Right ventricle myocardium inferior (tissue), 1 donor: ENCODE measurements around the gene GPHN. TPM values are rescaled to one million over a fixed set of nuclear protein-coding genes. Genes with fewer than 3 reads are reported as not detected.

Source experiments
- ATAC-seq: fragments of 200-7000 bp; cut with Tn5 transposase; one replicate; pipeline ENCODE4 v1.9.1; 2020; ENCODE audit warnings: mild to moderate bottlenecking, moderate library complexity
- DNase-seq: peaks from one replicate; pipeline ENCODE4 v3.0.0; 2021; ENCODE audit errors: missing footprints
- intact Hi-C: fragments of 100-400 bp; cut with DNase I; formaldehyde crosslinking; loops from one replicate; pipeline ENCODE4 v1.11.0; 2022
- long read RNA-seq: library from polyadenylated mRNA; unstranded; transcript quantifications from one replicate; pipeline ENCODE4 v2.0.0, GENCODE V29; 2021
- total RNA-seq: library from RNA; stranded (reverse); fragmentation: NEBNext Ultra II Directional; extraction: Animal tissue kit (Norgen Biotek cat#: 25700); gene quantifications from one replicate; pipeline ENCODE4 v1.2.1, GENCODE V29; 2021
- donor health status: DM: no; HTN: yes; CAD: no; lungs with severe emphysema.

The GPHN gene
- 23.5 TPM for total RNA-seq
- long read RNA-seq, full-length matches to known transcripts: 9 of 10 reads
- long read RNA-seq, partial matches to known transcripts: 0 of 10 reads
- long read RNA-seq, other reads (novel, unspliced or antisense): 1 of 10 reads

DNA sequence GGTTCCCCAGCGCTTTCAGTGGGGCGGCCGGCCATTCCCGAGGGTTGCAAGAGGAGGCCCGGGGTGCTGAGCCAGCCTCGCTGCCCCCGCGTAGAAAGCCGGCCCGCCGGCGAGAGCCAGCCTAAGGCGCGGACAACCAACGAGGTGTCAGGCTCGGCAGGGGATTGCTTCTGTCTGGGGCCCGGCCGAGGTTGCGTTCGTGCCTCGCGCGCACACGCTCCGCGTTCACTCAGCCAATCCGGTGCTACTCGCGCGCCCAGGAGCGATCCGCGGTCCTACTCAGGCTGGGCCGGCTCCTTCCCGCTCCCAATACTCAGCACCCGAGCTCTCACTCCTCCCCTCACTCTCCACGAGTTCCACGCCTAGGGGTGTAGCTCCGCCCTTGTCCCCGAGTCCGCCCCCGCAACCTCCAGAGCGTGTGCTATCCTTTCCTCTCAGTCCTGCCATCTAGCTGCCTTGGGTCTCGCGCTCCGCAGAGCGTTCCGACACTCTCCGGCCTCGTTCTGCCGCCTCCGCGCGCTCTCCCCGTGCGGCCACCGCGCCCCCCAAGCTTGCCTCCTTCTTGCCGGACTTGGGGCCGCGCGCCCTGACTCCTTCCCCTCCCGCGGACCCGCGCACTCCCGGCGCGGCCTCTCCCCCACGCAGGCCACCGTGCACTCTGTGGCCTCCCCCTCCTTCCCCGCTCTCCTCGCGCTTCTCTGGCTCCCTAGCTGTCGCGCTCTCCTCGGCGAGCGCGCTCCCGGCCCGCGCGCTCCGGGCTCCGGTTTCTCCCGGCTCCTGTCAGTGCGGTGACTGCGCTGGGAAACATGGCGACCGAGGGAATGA, at the start of gene GPHN:
Gene GPHN, plus strand, starts transcription at position 426 of the 825 bp plus-strand sequence.
- DNase-seq (peak; percentile 96), ATAC-seq (peak; percentile 99)
- intact Hi-C loops: loop anchor here (5.0 to 10.0 kb wide), 2 partner anchors 144 to 737 kb away; partner anchors contain the start of gene PALS1

DNA sequence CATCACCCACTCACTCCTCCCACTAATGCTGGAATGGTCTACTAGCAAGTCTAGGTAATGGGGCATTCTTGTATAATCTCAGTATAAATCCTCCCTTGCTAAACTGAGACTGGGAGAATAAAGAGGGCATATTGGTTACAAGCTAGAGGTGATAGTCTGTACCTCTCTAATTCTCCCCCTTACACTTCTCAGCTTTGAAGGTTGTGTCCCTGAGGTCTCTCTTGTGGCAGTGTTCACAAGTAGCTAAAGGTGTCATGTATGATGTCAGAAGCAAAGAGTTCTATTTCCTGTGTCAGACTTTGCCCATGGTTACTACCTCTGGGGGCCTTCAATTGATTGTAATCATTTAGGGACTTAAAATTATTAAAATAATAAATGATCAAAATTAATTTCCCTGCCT, 48.3 kb upstream of the GPHN start:
- ATAC-seq (no peak), DNase-seq (no peak)
- intact Hi-C loops: no loop called here

- intact Hi-C loops: no loop called here
- ATAC-seq: no peak
- DNase-seq: no peak
Observed at GRCh38 chr14:66464261-66464660, 43.7 kb upstream of the GPHN start.

- no peak for ATAC-seq
- DNase-seq: no peak
- intact Hi-C loops: no loop called here
Observed at GRCh38 chr14:66468778-66469367, 39.1 kb upstream of the GPHN start.

DNA sequence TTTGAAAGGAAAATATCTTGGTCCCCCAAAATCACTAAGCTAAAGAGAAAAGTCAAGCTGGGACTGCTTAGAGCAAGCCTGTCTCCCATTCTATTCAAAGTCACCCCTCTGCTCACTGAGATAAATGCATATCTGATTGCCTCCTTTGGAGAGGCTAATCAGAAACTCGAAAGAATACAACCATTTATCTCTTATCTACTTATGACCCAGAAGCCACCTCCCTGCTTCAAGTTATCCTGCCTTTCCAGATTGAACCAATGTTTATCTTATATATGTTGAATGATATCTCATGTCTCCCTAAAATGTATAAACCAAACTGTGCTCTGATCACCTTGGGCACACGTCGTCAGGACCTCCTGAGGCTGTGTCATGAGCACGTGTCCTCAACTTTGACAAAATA, 36.4 kb upstream of the GPHN start:
- DNase-seq: no peak
- intact Hi-C loops: no loop called here
- no peak for ATAC-seq

GRCh38 chr14:66472251-66472650, 35.7 kb upstream of the GPHN start:
- no peak for DNase-seq
- intact Hi-C loops: no loop called here
- no peak for ATAC-seq

- intact Hi-C loops: no loop called here
- DNase-seq: no peak
- ATAC-seq: no peak
Observed at GRCh38 chr14:66473223-66473622, 34.7 kb upstream of the GPHN start.

DNA sequence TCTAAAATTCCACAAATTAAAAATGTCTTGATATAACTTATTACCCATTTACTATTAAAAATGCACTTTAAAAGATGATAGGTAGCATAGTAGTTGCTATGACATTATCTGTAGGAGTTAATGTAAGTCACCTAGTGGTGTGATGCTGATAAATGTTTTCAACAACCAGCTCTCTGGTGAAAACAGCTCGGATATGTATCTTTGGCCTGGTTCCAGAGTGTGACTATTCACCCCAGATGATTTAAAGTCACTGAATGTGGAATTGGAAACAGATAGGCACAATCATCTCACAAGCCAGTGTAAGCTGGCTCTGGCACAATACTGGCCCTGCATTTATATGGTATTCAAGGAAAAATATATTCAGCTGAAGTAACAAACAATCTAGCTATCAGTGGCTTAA, 31.0 kb upstream of the GPHN start:
- intact Hi-C loops: no loop called here
- ATAC-seq (no peak), DNase-seq (no peak)

DNA sequence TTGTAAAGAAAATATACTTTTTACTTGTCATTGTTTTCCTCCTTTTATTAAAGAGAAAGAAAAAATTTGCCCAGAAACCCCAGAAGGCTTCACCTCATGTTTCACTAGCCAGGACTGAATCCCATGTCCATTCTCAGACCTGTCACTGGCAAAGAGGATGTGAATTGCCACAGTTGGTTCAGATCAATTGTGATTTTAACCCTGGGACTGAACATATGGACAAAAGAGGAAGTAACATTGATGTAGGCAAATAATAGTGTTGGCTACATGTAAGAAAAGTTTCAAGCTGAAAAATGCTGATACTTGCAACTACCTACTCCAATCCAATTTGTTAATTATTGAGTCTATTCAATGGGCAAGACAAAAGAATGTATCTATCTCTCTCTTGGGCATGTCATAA, 30.4 kb upstream of the GPHN start:
- DNase-seq (no peak), ATAC-seq (no peak)

DNA sequence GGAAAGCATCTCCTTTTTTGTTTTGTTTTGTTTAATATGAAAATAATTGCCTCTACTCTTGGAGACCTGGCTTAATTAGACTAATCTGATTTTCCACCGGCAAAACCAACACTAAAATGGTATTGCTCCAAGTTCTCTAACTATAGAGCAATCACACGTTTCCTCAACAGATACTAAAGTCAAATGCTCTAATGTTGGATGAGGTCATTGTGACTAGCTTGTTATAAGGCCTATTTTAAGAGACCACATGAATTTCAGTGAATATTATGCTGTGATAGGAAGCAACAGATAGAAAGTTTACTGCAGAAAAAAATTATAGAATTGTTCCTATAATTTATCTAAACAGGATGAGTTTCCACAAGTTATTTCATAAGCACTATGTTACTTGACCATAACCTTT, 25.1 kb upstream of the GPHN start:
- DNase-seq (no peak), ATAC-seq (no peak)
- intact Hi-C loops: loop anchor here (5.0 kb wide), 1 partner anchor 56 kb away; no protein-coding TSS in a partner anchor

More for the DNA sequence above, 30.4 kb upstream of the GPHN start:
- intact Hi-C loops: no loop called here

- ATAC-seq (peak; percentile 87), DNase-seq (no peak)
- intact Hi-C loops: loop anchor here (5.0 kb wide), 1 partner anchor 56 kb away; no protein-coding TSS in a partner anchor
Observed at GRCh38 chr14:66483322-66483721, 24.6 kb upstream of the GPHN start.

DNA sequence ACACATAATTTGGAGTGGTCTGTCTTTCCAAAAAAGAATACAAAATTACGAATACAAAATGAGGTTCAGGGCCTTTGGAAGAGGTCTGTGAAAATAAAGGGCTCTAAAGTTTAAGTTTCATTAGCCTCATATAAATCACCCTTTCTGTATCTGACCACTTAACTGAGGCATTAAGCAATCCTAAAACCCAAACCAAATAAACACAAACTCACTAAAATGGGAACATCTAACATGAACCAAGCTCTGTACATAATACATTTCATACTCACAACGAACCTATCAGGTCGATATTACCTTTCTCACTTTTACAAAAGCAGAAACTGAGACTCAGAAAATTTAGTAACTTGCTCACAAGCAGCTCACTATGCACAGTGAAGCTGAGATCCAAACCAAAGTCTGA, 22.9 kb upstream of the GPHN start:
- no peak for DNase-seq
- ATAC-seq: no peak
- intact Hi-C loops: no loop called here

DNA sequence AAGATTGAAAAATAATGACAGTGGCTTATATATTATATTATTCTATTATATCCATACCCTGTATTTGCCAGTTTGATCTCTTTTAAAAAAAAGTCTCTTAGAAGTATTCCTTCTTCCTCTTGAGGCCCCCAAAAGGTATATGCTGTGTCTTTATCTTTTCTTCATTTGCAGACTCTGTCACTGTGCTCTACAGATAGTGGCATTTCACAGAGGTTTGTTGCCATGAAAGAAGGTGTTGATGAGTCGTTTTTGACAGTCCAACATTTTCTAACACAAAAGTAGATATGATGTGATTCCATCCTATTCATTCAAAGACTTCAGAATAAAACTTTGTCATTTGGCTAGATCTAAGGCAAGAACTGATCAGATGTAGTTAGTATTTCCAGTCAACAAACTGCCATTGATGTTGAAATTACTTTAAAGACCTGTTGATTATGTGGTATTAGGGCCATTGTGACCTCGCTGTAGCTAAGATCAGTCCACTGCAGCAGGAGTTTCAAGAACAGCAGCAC, 22.0 kb upstream of the GPHN start, which contains the start of gene CCDC196:
Gene CCDC196, plus strand, starts transcription at position 462 of the 512 bp plus-strand sequence. CDS start 132 bp downstream, outside the sequence.
- intact Hi-C loops: no loop called here

DNA sequence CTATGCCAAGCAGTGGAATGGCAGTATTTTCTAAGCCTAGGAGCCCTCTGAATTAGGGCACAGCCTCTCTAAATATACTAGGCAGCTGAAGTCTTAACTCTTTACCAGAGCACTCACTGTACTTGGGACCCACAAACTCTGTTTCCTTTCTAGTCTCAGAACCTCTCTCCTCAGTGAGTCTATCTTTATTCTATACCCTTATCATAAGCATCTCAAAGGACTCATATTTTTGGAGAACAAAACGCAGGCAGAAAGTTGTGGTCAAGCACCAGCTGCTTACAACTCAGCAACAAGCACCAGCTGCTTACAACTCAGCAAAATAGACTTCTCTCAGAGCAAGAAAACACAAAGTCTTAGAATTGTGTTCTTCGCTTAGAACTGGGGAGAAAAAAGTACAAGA, 20.8 kb upstream of the GPHN start:
- ATAC-seq (no peak), DNase-seq (no peak)
- intact Hi-C loops: no loop called here

More for the DNA sequence above, 22.0 kb upstream of the GPHN start, which contains the start of gene CCDC196:
- no peak for ATAC-seq
- no peak for DNase-seq

- intact Hi-C loops: loop anchor here (10.0 kb wide), 1 partner anchor 254 kb away; no protein-coding TSS in a partner anchor
- DNase-seq (no peak), ATAC-seq (no peak)
Observed at GRCh38 chr14:66490143-66491111, 17.5 kb upstream of the GPHN start.

- intact Hi-C loops: loop anchor here (10.0 kb wide), 1 partner anchor 251 kb away; no protein-coding TSS in a partner anchor
- no peak for DNase-seq
- no peak for ATAC-seq
Observed at GRCh38 chr14:66493750-66494149, 14.2 kb upstream of the GPHN start.

DNA sequence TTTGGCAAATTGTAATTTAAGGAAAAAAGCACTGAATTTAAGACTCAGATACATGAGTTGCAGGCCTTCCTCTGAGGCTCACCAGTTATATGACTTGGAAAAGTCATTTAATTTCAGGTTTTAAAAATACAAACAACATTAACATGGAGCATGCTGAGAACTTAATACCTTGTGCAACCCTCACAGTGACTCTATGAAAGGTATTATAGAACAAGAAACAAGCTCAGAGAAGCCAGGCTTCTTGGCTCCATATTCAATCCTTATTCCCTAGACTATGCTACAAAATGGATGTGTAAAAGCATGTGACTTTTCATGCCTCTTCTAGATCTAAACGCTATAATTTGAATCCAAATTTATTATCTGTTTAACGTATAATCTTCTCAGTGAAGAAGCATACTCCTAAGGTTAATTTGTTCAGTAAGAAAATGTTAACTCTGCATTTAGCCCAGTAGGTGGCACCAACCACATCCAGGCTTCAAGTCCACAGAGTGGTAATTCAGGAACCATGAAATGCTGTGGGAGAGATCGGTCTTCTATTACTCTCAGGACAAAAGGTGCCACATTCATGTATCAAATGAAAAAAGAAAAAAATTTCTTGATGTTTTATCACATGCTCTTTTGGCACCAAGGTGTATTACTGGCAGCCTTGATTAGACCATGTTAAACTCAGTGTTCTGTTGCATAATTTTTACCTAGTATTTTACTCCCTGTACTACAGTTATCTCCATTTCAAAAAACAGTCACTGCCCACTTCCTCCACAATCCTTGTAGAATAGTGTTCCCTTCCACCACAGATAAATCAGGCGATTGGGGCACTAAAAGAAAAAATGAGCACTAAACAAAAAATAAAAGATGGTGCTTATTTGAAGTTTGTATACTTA, 12.5 kb upstream of the GPHN start:
- peak; percentile 84 for ATAC-seq
- no peak for DNase-seq
- intact Hi-C loops: loop anchor here (5.0 to 10.0 kb wide), 3 partner anchors 72 to 249 kb away; no protein-coding TSS in a partner anchor
